CD4-positive, alpha-beta memory T cell (primary cell): Measurements from ENCODE around the gene NEK9. TPM values are rescaled to one million over a fixed set of nuclear protein-coding genes. Genes with fewer than 3 reads are reported as not detected.
"Not testable (repeated sequence)": the region's sequence is repeated elsewhere in the genome, so short reads cannot be mapped to it uniquely, and the experiment has no call there.

Experiments used
- CTCF ChIA-PET: fragments of 350-600 bp; sonication (Branson Sonifier 250); formaldehyde crosslinking; loops from one replicate; lab custom pipeline; 2021; ENCODE audit warnings: inconsistent platforms; ENCODE audit not compliant: partially characterized antibody; lab: Charles Lee
- POLR2A ChIA-PET: fragments of 350-600 bp; sonication (Branson Sonifier 250); formaldehyde crosslinking; loops from one replicate; lab custom pipeline; 2021; ENCODE audit not compliant: partially characterized antibody; lab: Charles Lee
- DNase-seq, 5 donors: peaks; one replicate each; pipeline versions ENCODE4 v3.0.0 to v3.0.0-alpha.2; 2020 to 2022; ENCODE audit warnings: mixed read lengths in 1 of 5
- H3K27ac ChIP-seq: one replicate; pipeline ENCODE4 v1.7.0; 2013; ENCODE audit warnings: low read depth, low read length
- H3K27me3 ChIP-seq: 2 replicates; pipeline ENCODE4 v1.7.0; 2013; ENCODE audit warnings: mild to moderate bottlenecking, low read length, moderate library complexity; ENCODE audit not compliant: insufficient read depth
- H3K36me3 ChIP-seq: 2 replicates; pipeline ENCODE4 v1.7.0; 2013; ENCODE audit warnings: mild to moderate bottlenecking, low read length, moderate library complexity; ENCODE audit not compliant: insufficient read depth
- H3K4me1 ChIP-seq: 2 replicates; pipeline ENCODE4 v1.7.0; 2013; ENCODE audit warnings: mild to moderate bottlenecking, low read length, moderate library complexity; ENCODE audit not compliant: insufficient read depth
- H3K4me3 ChIP-seq, 2 donors: one replicate each; pipeline ENCODE4 v1.7.0; 2013; ENCODE audit warnings: low read length in 2 of 2, mild to moderate bottlenecking in 1 of 2
- H3K9me3 ChIP-seq, 2 donors: one replicate each; pipeline ENCODE4 v1.7.0; 2013; ENCODE audit warnings: low read length in 2 of 2, control low read depth in 1 of 2; ENCODE audit not compliant: control insufficient read depth in 1 of 2
- H3K27ac Mint-ChIP-seq, 7 donors: one replicate each; pipeline ENCODE4 v1.8.0; 2020 to 2021; ENCODE audit warnings: mixed read lengths in 7 of 7, mild to moderate bottlenecking in 6 of 7, inconsistent platforms in 3 of 7, moderate library complexity in 3 of 7
- H3K27me3 Mint-ChIP-seq, 2 donors: one replicate each; pipeline ENCODE4 v1.8.0; 2020 to 2021; ENCODE audit warnings: mixed read lengths in 2 of 2
- H3K36me3 Mint-ChIP-seq, 2 donors: one replicate each; pipeline ENCODE4 v1.8.0; 2020 to 2021; ENCODE audit warnings: mixed read lengths in 2 of 2, inconsistent platforms in 1 of 2, mild to moderate bottlenecking in 1 of 2
- H3K4me1 Mint-ChIP-seq, 4 donors: one replicate each; pipeline ENCODE4 v1.8.0; 2020 to 2021; ENCODE audit warnings: mixed read lengths in 4 of 4, mild to moderate bottlenecking in 1 of 4
- H3K4me3 Mint-ChIP-seq, 8 donors: one replicate each; pipeline ENCODE4 v1.8.0; 2020 to 2021; ENCODE audit warnings: mixed read lengths in 8 of 8, mild to moderate bottlenecking in 7 of 8, moderate library complexity in 6 of 8, inconsistent platforms in 3 of 8
- H3K9me3 Mint-ChIP-seq, 8 donors: one replicate each; pipeline ENCODE4 v1.8.0; 2020 to 2021; ENCODE audit warnings: mixed read lengths in 8 of 8, mild to moderate bottlenecking in 5 of 8, inconsistent platforms in 3 of 8, moderate library complexity in 1 of 8
- intact Hi-C: fragments of 100-400 bp; cut with micrococcal nuclease; formaldehyde crosslinking; loops from one replicate; pipeline ENCODE4 v1.15.1; 2023
- polyA plus RNA-seq, 2 donors: library from polyadenylated mRNA; unstranded; fragments of 300-500 nt; fragmentation: Illumina TruSeq; gene quantifications; one replicate each; pipeline ENCODE4 v1.2.3, GENCODE V29; 2021
- total RNA-seq, 2 experiments: library from RNA; stranded (reverse); gene quantifications; one replicate each; pipeline ENCODE4 v1.2.3, GENCODE V29; 2021

Gene NEK9
- total and polyA plus RNA-seq, 4 experiments from 2014 or later, result 9.8 to 133 (median 74.6) TPM

GRCh38 chr14:75133597-75133996 is 6.7 kb upstream of the NEK9 start:
- H3K9me3 Mint-ChIP-seq, result no peaks in the 10 kb centered on the region
- H3K27ac Mint-ChIP-seq, result peak overlapping the region in 3 of 7 donors; percentile 23 to 82 (median 46)
- peaks cover 32 to 43% of the 10 kb centered on the region in 2 donors for H3K36me3 Mint-ChIP-seq
- Histone ChIP-seq H3K4me3 (no peak overlapping the region), H3K27ac (no peak overlapping the region), H3K27me3 (no peaks in the 10 kb centered on the region), H3K9me3 (no peaks in the 10 kb centered on the region), H3K4me1 (peaks cover 10% of the 10 kb centered on the region), H3K36me3 (peaks cover 25% of the 10 kb centered on the region)
- DNase-seq, result no peak
- H3K27me3 Mint-ChIP-seq, result no peaks in the 10 kb centered on the region
- intact Hi-C loops, result loop anchor here (2.0 kb wide), 2 partner anchors 97 to 355 kb away; no protein-coding TSS in a partner anchor
- peaks cover 12 to 18% (median 15%) of the 10 kb centered on the region in 4 donors for H3K4me1 Mint-ChIP-seq
- no peak overlapping the region for H3K4me3 Mint-ChIP-seq
- POLR2A ChIA-PET, result interaction anchor here (1.5 kb wide), 1 partner anchor 162 kb away, joined by 4 read pairs; no protein-coding TSS in a partner anchor
- CTCF ChIA-PET, result interaction anchor here (1.4 to 12.3 kb wide), 2 partner anchors 99 to 166 kb away, joined by 4 to 250 read pairs; no protein-coding TSS in a partner anchor

- Mint-ChIP-seq H3K4me3 (peak overlapping the region in 1 of 8 donors; percentile 5), H3K4me1 (peaks cover 13 to 18% (median 17%) of the 10 kb centered on the region in 4 donors), H3K27me3 (no peaks in the 10 kb centered on the region), H3K9me3 (no peaks in the 10 kb centered on the region), H3K27ac (peak overlapping the region; percentile 10 to 90 (median 72)), H3K36me3 (peaks cover 32 to 37% of the 10 kb centered on the region in 2 donors)
- ChIA-PET CTCF (interaction anchor here (0.7 to 10.5 kb wide), 14 partner anchors 10 to 352 kb away, joined by 3 to 273 read pairs (median 4); no protein-coding TSS in a partner anchor), POLR2A (interaction anchor here (1.1 kb wide), 1 partner anchor 356 kb away, joined by 4 read pairs; no protein-coding TSS in a partner anchor)
- Histone ChIP-seq H3K27ac (no peak overlapping the region), H3K9me3 (no peaks in the 10 kb centered on the region), H3K4me3 (no peak overlapping the region), H3K36me3 (peaks cover 25% of the 10 kb centered on the region), H3K27me3 (no peaks in the 10 kb centered on the region), H3K4me1 (peaks cover 12% of the 10 kb centered on the region)
- peak; percentile 65 to 76 (median 74) for DNase-seq
- intact Hi-C loops, result loop anchor here (1.0 to 2.0 kb wide), 4 partner anchors 98 to 356 kb away; no protein-coding TSS in a partner anchor
Observed at GRCh38 chr14:75132382-75133086, 5.7 kb upstream of the NEK9 start.

- Histone ChIP-seq H3K4me3 (no peak overlapping the region), H3K36me3 (peaks cover 7% of the 10 kb centered on the region), H3K4me1 (peaks cover 39% of the 10 kb centered on the region), H3K27me3 (no peaks in the 10 kb centered on the region), H3K27ac (no peak overlapping the region), H3K9me3 (no peaks in the 10 kb centered on the region)
- ChIA-PET POLR2A (interaction anchor here (0.9 to 1.2 kb wide), 2 partner anchors 48 to 206 kb away, joined by 3 to 4 read pairs; partner anchors contain the start of gene TMED10), CTCF (interaction anchor here (1.4 to 10.5 kb wide), 4 partner anchors 14 to 449 kb away, joined by 3 to 273 read pairs (median 18); no protein-coding TSS in a partner anchor)
- intact Hi-C loops, result loop anchor here (5.0 kb wide), 4 partner anchors 119 to 534 kb away; partner anchors contain the start of genes EIF2B2, ERG28 and TTLL5
- Mint-ChIP-seq H3K4me3 (peak overlapping the region in 6 of 8 donors; percentile 21 to 61 (median 32)), H3K27me3 (no peaks in the 10 kb centered on the region), H3K4me1 (peaks cover 32 to 54% (median 40%) of the 10 kb centered on the region in 4 donors), H3K27ac (peak overlapping the region in 4 of 7 donors; percentile 42 to 95 (median 67)), H3K9me3 (no peaks in the 10 kb centered on the region), H3K36me3 (peaks cover 13 to 34% of the 10 kb centered on the region in 2 donors)
- no peak for DNase-seq
Observed at GRCh38 chr14:75128596-75128990, 1.7 kb upstream of the NEK9 start.

- no peak for DNase-seq
- intact Hi-C loops, result loop anchor here (1.0 to 5.0 kb wide), 7 partner anchors 48 to 534 kb away; partner anchors contain the start of genes EIF2B2, ERG28, TMED10 and TTLL5
- H3K27me3 ChIP-seq, result no peaks in the 10 kb centered on the region
- peak overlapping the region; percentile 82 to 99 (median 95) for H3K27ac Mint-ChIP-seq
- no peaks in the 10 kb centered on the region for H3K9me3 Mint-ChIP-seq
- ChIA-PET POLR2A (interaction anchor here (0.9 to 2.0 kb wide), 3 partner anchors 48 to 365 kb away, joined by 3 to 5 read pairs (median 4); partner anchors contain the start of genes TMED10 and YLPM1), CTCF (interaction anchor here (1.4 to 10.5 kb wide), 4 partner anchors 14 to 449 kb away, joined by 3 to 273 read pairs (median 18); no protein-coding TSS in a partner anchor)
- no peaks in the 10 kb centered on the region for H3K9me3 ChIP-seq
- H3K4me1 Mint-ChIP-seq, result peaks cover 32 to 54% (median 40%) of the 10 kb centered on the region in 4 donors
- peaks cover 7 to 30% of the 10 kb centered on the region in 2 donors for H3K36me3 Mint-ChIP-seq
- H3K27me3 Mint-ChIP-seq, result no peaks in the 10 kb centered on the region
- H3K4me1 ChIP-seq, result peaks cover 42% of the 10 kb centered on the region
- peaks cover 2% of the 10 kb centered on the region for H3K36me3 ChIP-seq
- peak overlapping the region; percentile 74 to 97 (median 94) for H3K4me3 Mint-ChIP-seq
- H3K27ac ChIP-seq, result no peak overlapping the region
- H3K4me3 ChIP-seq, result no peak overlapping the region
Observed at GRCh38 chr14:75127903-75128595, 1.2 kb upstream of the NEK9 start.

GRCh38 chr14:75127474-75127820 is 599 bp upstream of the NEK9 start:
- not testable (repeated sequence) for H3K27me3 Mint-ChIP-seq, H3K27me3 ChIP-seq, H3K9me3 ChIP-seq, H3K36me3 ChIP-seq, H3K9me3 Mint-ChIP-seq, DNase-seq
- intact Hi-C loops, result loop anchor here (1.0 to 5.0 kb wide), 7 partner anchors 49 to 535 kb away; partner anchors contain the start of genes EIF2B2, ERG28, TMED10 and TTLL5
- Mint-ChIP-seq H3K4me1 (peaks cover 29 to 51% (median 37%) of the 10 kb centered on the region in 4 donors), H3K36me3 (peaks cover 3 to 26% of the 10 kb centered on the region in 2 donors), H3K27ac (peak overlapping the region; percentile 95 to 99 (median 99)), H3K4me3 (peak overlapping the region; percentile 88 to 98 (median 97))
- ChIA-PET POLR2A (interaction anchor here (0.6 to 2.7 kb wide), 20 partner anchors 9 to 533 kb away, joined by 3 to 18 read pairs (median 5); partner anchors contain the start of genes ACYP1, ERG28, TMED10 and TTLL5), CTCF (interaction anchor here (0.8 to 10.5 kb wide), 4 partner anchors 9 to 173 kb away, joined by 3 to 273 read pairs (median 15); no protein-coding TSS in a partner anchor)
- Histone ChIP-seq H3K4me3 (peak overlapping the region; percentile 80 to 99), H3K27ac (peak overlapping the region; percentile 94), H3K4me1 (peaks cover 42% of the 10 kb centered on the region)

GRCh38 chr14:75126121-75126544 is 715 bp downstream of the NEK9 start:
- Histone ChIP-seq H3K27me3 (no peaks in the 10 kb centered on the region), H3K27ac (peak overlapping the region; percentile 94), H3K9me3 (no peaks in the 10 kb centered on the region), H3K4me1 (peaks cover 42% of the 10 kb centered on the region), H3K36me3 (no peaks in the 10 kb centered on the region), H3K4me3 (peak overlapping the region; percentile 80 to 99)
- no peaks in the 10 kb centered on the region for H3K27me3 Mint-ChIP-seq
- H3K4me1 Mint-ChIP-seq, result peaks cover 29 to 55% (median 37%) of the 10 kb centered on the region in 4 donors
- intact Hi-C loops, result loop anchor here (5.0 kb wide), 4 partner anchors 121 to 536 kb away; partner anchors contain the start of genes EIF2B2, ERG28 and TTLL5
- H3K36me3 Mint-ChIP-seq, result peaks cover 2 to 24% of the 10 kb centered on the region in 2 donors
- peak in 4 of 5 donors; percentile 23 to 57 (median 36) for DNase-seq
- H3K27ac Mint-ChIP-seq, result peak overlapping the region; percentile 95 to 99 (median 99)
- POLR2A ChIA-PET, result interaction anchor here (0.6 to 2.7 kb wide), 22 partner anchors 51 to 534 kb away, joined by 3 to 18 read pairs (median 6); partner anchors contain the start of genes ACYP1, EIF2B2, ERG28 and TMED10
- CTCF ChIA-PET, result interaction anchor here (0.7 to 10.5 kb wide), 5 partner anchors 10 to 398 kb away, joined by 3 to 273 read pairs (median 4); no protein-coding TSS in a partner anchor
- H3K4me3 Mint-ChIP-seq, result peak overlapping the region; percentile 88 to 97 (median 96)
- no peaks in the 10 kb centered on the region for H3K9me3 Mint-ChIP-seq
